PC-3 (cell line): ENCODE results near the gene NANP. TPM values are rescaled to one million over a fixed set of nuclear protein-coding genes. Genes with fewer than 3 reads are reported as not detected.

Experiments
- ATAC-seq: fragments of 200-7000 bp; cut with Tn5 transposase; 2 replicates; pipeline ENCODE4 v1.9.1; 2020; ENCODE audit warnings: mild to moderate bottlenecking, moderate library complexity
- Bru-seq: library from RNA; stranded (reverse); fragments of 400-500 nt; gene quantifications from one replicate; lab custom pipeline; 2021; lab: Mats Ljungman, UMichigan
- BruChase-seq, 2 experiments: library from RNA; stranded (reverse); fragments of 400-500 nt; gene quantifications; one replicate each; lab custom pipeline; 2021; lab: Mats Ljungman, UMichigan
- BruUV-seq: library from RNA; stranded (reverse); fragments of 400-500 nt; replicated peaks from 2 replicates; lab custom pipeline; 2021; lab: Mats Ljungman, UMichigan
- CTCF ChIA-PET: fragments of 300-600 bp; sonication (Branson Sonifier 250); formaldehyde crosslinking; loops from one replicate; lab custom pipeline; 2022; ENCODE audit warnings: antibody characterized with exemption; lab: Charles Lee
- POLR2A ChIA-PET: fragments of 300-600 bp; sonication (Branson Sonifier 250); formaldehyde crosslinking; loops from one replicate; lab custom pipeline; 2022; ENCODE audit warnings: antibody characterized with exemption; ENCODE audit not compliant: unreplicated experiment; lab: Charles Lee
- DNase-seq: peaks from one replicate; pipeline ENCODE4 v3.0.0-alpha.2; 2015
- H2AFZ ChIP-seq: fragments of 300-600 bp; sonication (generic); 2 replicates; pipeline ENCODE4 v1.6.0; 2016; ENCODE audit warnings: antibody characterized with exemption, low read length
- H3F3A ChIP-seq: fragments of 300-600 bp; sonication (generic); one replicate; pipeline ENCODE4 v1.6.0; 2017; ENCODE audit warnings: antibody characterized with exemption, low read length, control low read depth, mild to moderate bottlenecking; ENCODE audit not compliant: unreplicated experiment
- H3K27ac ChIP-seq: fragments of 300-600 bp; sonication (generic); 2 replicates; pipeline ENCODE4 v1.5.1; 2016; ENCODE audit warnings: mild to moderate bottlenecking, low read length
- H3K27me3 ChIP-seq: fragments of 300-600 bp; sonication (generic); 2 replicates; pipeline ENCODE4 v1.6.1; 2016; ENCODE audit warnings: low read length, mixed read lengths
- H3K36me3 ChIP-seq: fragments of 300-600 bp; sonication (generic); 2 replicates; pipeline ENCODE4 v1.6.1; 2016; ENCODE audit warnings: low read depth, mixed run types, low read length, mixed read lengths
- H3K4me1 ChIP-seq: fragments of 300-600 bp; sonication (generic); 2 replicates; pipeline ENCODE4 v1.5.1; 2016; ENCODE audit warnings: low read length; ENCODE audit not compliant: insufficient read depth
- H3K4me2 ChIP-seq: fragments of 300-600 bp; sonication (generic); 2 replicates; pipeline ENCODE4 v1.6.0; 2016; ENCODE audit warnings: low read length
- H3K4me3 ChIP-seq: fragments of 300-600 bp; sonication (generic); 2 replicates; pipeline ENCODE4 v1.5.1; 2016; ENCODE audit warnings: mild to moderate bottlenecking, low read length, mixed read lengths
- H3K79me2 ChIP-seq: fragments of 300-600 bp; sonication (generic); 2 replicates; pipeline ENCODE4 v1.6.1; 2017; ENCODE audit warnings: low read length, mixed read lengths
- H3K9ac ChIP-seq: fragments of 300-600 bp; sonication (generic); 2 replicates; pipeline ENCODE4 v1.6.0; 2016; ENCODE audit warnings: mild to moderate bottlenecking, low read length
- H3K9me2 ChIP-seq: fragments of 300-600 bp; sonication (generic); replicated peaks from 2 replicates; pipeline ENCODE4 v1.6.1; 2016; ENCODE audit warnings: mixed run types, low read length, mixed read lengths
- H3K9me3 ChIP-seq: fragments of 300-600 bp; sonication (generic); 2 replicates; pipeline ENCODE4 v1.6.1; 2016; ENCODE audit warnings: low read length, mixed read lengths
- H4K20me1 ChIP-seq: fragments of 300-600 bp; sonication (generic); 2 replicates; pipeline ENCODE4 v1.6.1; 2016; ENCODE audit warnings: low read length, mixed read lengths
- CTCF ChIP-seq: fragments of 300-600 bp; sonication (generic); conservative IDR thresholded peaks from 2 replicates; pipeline ENCODE4 v1.5.1; 2017; ENCODE audit warnings: antibody characterized with exemption, low read depth, mild to moderate bottlenecking, low read length
- EZH2 ChIP-seq: fragments of 300-600 bp; sonication (generic); IDR thresholded peaks from one replicate; pipeline ENCODE4 v1.6.1; 2017; ENCODE audit warnings: antibody characterized with exemption, mild to moderate bottlenecking, low read length; ENCODE audit not compliant: unreplicated experiment
- EZH2phosphoT487 ChIP-seq: fragments of 300-600 bp; sonication (generic); IDR thresholded peaks from 2 replicates; pipeline ENCODE4 v1.6.1; 2018; ENCODE audit warnings: mild to moderate bottlenecking, antibody characterized with exemption, low read length, borderline replicate concordance
- intact Hi-C: fragments of 100-400 bp; cut with micrococcal nuclease; formaldehyde crosslinking; loops from 2 replicates; pipeline ENCODE4 v1.9.0; 2023
- long read RNA-seq: library from polyadenylated mRNA; unstranded; transcript quantifications from one replicate; pipeline ENCODE4 v2.0.0, GENCODE V29; 2021; ENCODE audit not compliant: unreplicated experiment
- total RNA-seq: library from RNA; depleted of rRNA; stranded (reverse); fragments of >200 nt; gene quantifications from 2 replicates; pipeline ENCODE4 v1.2.3, GENCODE V29; 2014; rRNA removed

The NANP gene
- total RNA-seq (10.3 and 10.7 TPM in 2 replicates), Bru-seq, nascent RNA (percentile 83 among the genes with signal in this experiment), BruChase-seq, experiment 1, labeled RNA remaining after a 6-hour chase (percentile 86 among the genes with signal in this experiment), BruChase-seq, experiment 2, labeled RNA remaining after a 2-hour chase (percentile 90 among the genes with signal in this experiment)
- long read RNA-seq, transcript NANP-201 (2 exons, 3,964 nt) = major isoform, 50 of 58 reads
- long read RNA-seq, partial matches to known transcripts = 0 of 58 reads
- long read RNA-seq, other reads (novel, unspliced or antisense) = 8 of 58 reads

- ChIA-PET CTCF (interaction anchor here (0.6 kb wide), 1 partner anchor 52 kb away, joined by 15 read pairs; no protein-coding TSS in a partner anchor), POLR2A (no interaction called here)
- no peak for TF ChIP-seq CTCF
- TF ChIP-seq EZH2 = no peak
- no peak for TF ChIP-seq EZH2phosphoT487
- H3K36me3 ChIP-seq = 0 out of 2 replicates have a peak, but pooled peaks cover 2% of the 10 kb centered on the region
- peak within 1 kb of the TSS; percentile 97 for H3K9ac ChIP-seq
- H4K20me1 ChIP-seq = no peaks in the 10 kb centered on the region; the same call in 1 of the 2 replicates
- no TSS peak for BruUV-seq
- H3K27ac ChIP-seq = peak within 1 kb of the TSS; percentile 89
- H3K9me3 ChIP-seq = no peaks in the 10 kb centered on the region
- no peaks in the 10 kb centered on the region for H3F3A ChIP-seq
- H2AFZ ChIP-seq = peak within 1 kb of the TSS; percentile 85
- peak within 1 kb of the TSS; percentile 90 for H3K4me3 ChIP-seq
- H3K27me3 ChIP-seq = no peaks in the 10 kb centered on the region
- no peaks in the 10 kb centered on the region for H3K9me2 ChIP-seq
- H3K4me2 ChIP-seq = peak within 1 kb of the TSS; percentile 90
- peaks cover 67% of the 10 kb centered on the region for H3K79me2 ChIP-seq
- peak; percentile 90 for ATAC-seq
- peaks cover 18% of the 10 kb centered on the region for H3K4me1 ChIP-seq
- intact Hi-C loops = loop anchor here (1.0 to 2.0 kb wide), 2 partner anchors 73 to 127 kb away; partner anchors contain the start of gene ZNF337
- DNase-seq = peak; percentile 99
These were observed at the start of gene NANP for GRCh38 chr20:25623736-25624499. NANP (minus strand) TSS chr20:25624014; CDS start chr20:25623948, 66 bp downstream.

DNA sequence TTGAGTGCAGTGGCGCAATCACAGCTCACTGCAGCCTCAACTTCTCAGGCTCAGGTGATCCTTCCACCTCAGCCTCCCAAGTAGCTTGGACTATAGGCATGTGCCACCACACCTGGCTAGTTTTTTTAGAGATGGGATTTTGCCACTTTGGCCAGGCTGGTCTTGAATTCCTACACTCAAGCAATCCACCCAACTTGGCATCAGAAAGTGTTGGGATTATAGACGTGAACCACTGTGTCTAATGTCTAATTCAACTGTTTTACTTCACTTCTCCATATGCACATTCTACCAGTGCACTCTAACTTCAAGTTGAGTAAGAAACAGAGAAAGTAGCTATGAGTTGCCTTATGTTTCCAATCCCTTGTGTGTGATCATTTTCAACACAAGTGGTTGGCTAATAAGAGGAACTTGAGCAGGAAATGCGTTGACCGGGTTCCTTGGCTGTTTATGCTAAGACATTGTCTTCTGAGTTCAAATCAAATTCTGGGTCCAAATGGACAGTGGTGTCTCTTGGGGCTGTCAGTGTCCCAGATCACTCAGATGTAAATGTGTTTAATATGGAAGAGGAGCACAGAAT lies 48.9 kb upstream of the NANP start:
- H3K4me2 ChIP-seq = no peak overlapping the region

More for the DNA sequence above, 48.9 kb upstream of the NANP start:
- no TSS peak for BruUV-seq
- H3K4me3 ChIP-seq = no peak overlapping the region
- H3F3A ChIP-seq = peaks cover 8% of the 10 kb centered on the region
- H3K9me3 ChIP-seq = no peaks in the 10 kb centered on the region
- POLR2A ChIA-PET = no interaction called here
- H3K27me3 ChIP-seq = no peaks in the 10 kb centered on the region
- H3K9ac ChIP-seq = no peak overlapping the region
- ATAC-seq = no peak
- H4K20me1 ChIP-seq = no peaks in the 10 kb centered on the region
- peaks cover 8% of the 10 kb centered on the region for H3K4me1 ChIP-seq
- no peak for DNase-seq
- CTCF ChIA-PET = no interaction called here
- H3K36me3 ChIP-seq = peaks cover 35% of the 10 kb centered on the region
- TF ChIP-seq CTCF (no peak), EZH2 (no peak), EZH2phosphoT487 (no peak)
- no peak overlapping the region for H2AFZ ChIP-seq
- no peaks in the 10 kb centered on the region for H3K79me2 ChIP-seq
- intact Hi-C loops = no loop called here
- no peak overlapping the region for H3K27ac ChIP-seq
- H3K9me2 ChIP-seq = no peaks in the 10 kb centered on the region
